Measurements from ENCODE around the gene MAPK7.

GRCh38 chr17:19386051-19386929, 8.0 kb downstream of the MAPK7 start:
- TF ChIP-seq EZH2phosphoT487 (IDR thresholded peaks at IDR 0.05; ENCODE audit: borderline replicate concordance, low read depth) (no peak), TAF1 (IDR thresholded peaks at IDR 0.05; ENCODE audit: borderline replicate concordance, low read depth, low read length) (no peak), CTCF (IDR thresholded peaks at IDR 0.05) (no peak), FOXM1 (IDR thresholded peaks at IDR 0.05; ENCODE audit: low read depth) (no peak), SMC3 (IDR thresholded peaks at IDR 0.05; ENCODE audit: low read depth, low read length) (no peak), EP300 (IDR thresholded peaks at IDR 0.05; ENCODE audit: borderline replicate concordance in 1 of 2, low read depth in 1 of 2, low read length in 1 of 2) (no peak), YY1 (IDR thresholded peaks at IDR 0.05; ENCODE audit: low read depth) (0 out of 2 replicates have a peak, but pooled peaks have one; percentile 60), RAD21 (IDR thresholded peaks at IDR 0.05; ENCODE audit: low read length) (no peak), REST (IDR thresholded peaks at IDR 0.05; ENCODE audit: low read depth, low read length) (no peak), ZBTB33 (IDR thresholded peaks at IDR 0.05; ENCODE audit: borderline replicate concordance, low read depth) (no peak), CHD2 (IDR thresholded peaks at IDR 0.05; ENCODE audit: low read length, partially characterized antibody) (no peak), GABPA (IDR thresholded peaks at IDR 0.05; ENCODE audit: low read depth) (no peak), POLR2AphosphoS5 (IDR thresholded peaks at IDR 0.05; ENCODE audit: low read depth, low read length) (no peak; the same call in 1 of the 2 replicates)

Data from SK-N-SH (cell line).